Hematopoietic multipotent progenitor cell (in vitro differentiated cells): ENCODE data around the gene CSRNP2. TPM values are rescaled to one million over a fixed set of nuclear protein-coding genes. Genes with fewer than 3 reads are reported as not detected.
"Not testable (repeated sequence)": the region's sequence is repeated elsewhere in the genome, so short reads cannot be mapped to it uniquely, and the experiment has no call there.

Source experiments
- DNase-seq, 3 donors: peaks; one replicate each; pipeline ENCODE4 v3.0.0-alpha.2; 2011 to 2015; ENCODE audit warnings: low read depth in 2 of 3, low spot score in 2 of 3
- total RNA-seq: library from RNA; depleted of rRNA; stranded (reverse); fragments of >200 nt; gene quantifications from one replicate; pipeline ENCODE4 v1.2.3, GENCODE V29; 2012

CSRNP2 gene
- total RNA-seq, 1 donor: 7.3 TPM

GRCh38 chr12:51078346-51078745 is 5.0 kb downstream of the CSRNP2 start:
- not testable (repeated sequence) for DNase-seq

- DNase-seq: no peak
These were observed 5.5 kb downstream of the CSRNP2 start for GRCh38 chr12:51077930-51078329.

GRCh38 chr12:51076236-51076930 is 7.0 kb downstream of the CSRNP2 start:
- DNase-seq: no peak

- DNase-seq: no peak
These were observed 8.0 kb downstream of the CSRNP2 start for GRCh38 chr12:51075390-51075789.

GRCh38 chr12:51071663-51072062 is 11.7 kb downstream of the CSRNP2 start:
- no peak for DNase-seq

GRCh38 chr12:51070004-51070403 is 13.4 kb downstream of the CSRNP2 start:
- no peak for DNase-seq

GRCh38 chr12:51067771-51068170 is 15.6 kb downstream of the CSRNP2 start:
- no peak for DNase-seq

- no peak for DNase-seq
These were observed 16.2 kb downstream of the CSRNP2 start for GRCh38 chr12:51067229-51067628.

GRCh38 chr12:51065530-51065929 is 17.9 kb downstream of the CSRNP2 start:
- no peak for DNase-seq

GRCh38 chr12:51062631-51063397 is 20.6 kb downstream of the CSRNP2 start:
- DNase-seq: no peak

- DNase-seq: no peak
These were observed 24.3 kb downstream of the CSRNP2 start for GRCh38 chr12:51059086-51059485.

- DNase-seq: no peak
These were observed 27.2 kb downstream of the CSRNP2 start for GRCh38 chr12:51056242-51056641.

- DNase-seq: no peak
These were observed 28.3 kb downstream of the CSRNP2 start for GRCh38 chr12:51055060-51055459.

GRCh38 chr12:51051787-51052186 is 31.6 kb downstream of the CSRNP2 start:
- no peak for DNase-seq

GRCh38 chr12:51049525-51049924 is 33.9 kb downstream of the CSRNP2 start:
- DNase-seq: no peak

- DNase-seq: peak in 1 of 3 donors; percentile 14
These were observed 34.6 kb downstream of the CSRNP2 start for GRCh38 chr12:51048661-51049251.

- peak; percentile 86 to 97 (median 97) for DNase-seq
These were observed 35.5 kb downstream of the CSRNP2 start, which contains the start of gene LETMD1 for GRCh38 chr12:51047655-51048540. TSS of gene LETMD1 (plus strand) at chr12:51048327. CDS start at chr12:51048357, 30 bp downstream.

- DNase-seq: no peak
These were observed 47.1 kb downstream of the CSRNP2 start for GRCh38 chr12:51036279-51036678.

- DNase-seq: no peak
These were observed 49.8 kb downstream of the CSRNP2 start for GRCh38 chr12:51033457-51034089.

- DNase-seq: no peak
These were observed 50.3 kb downstream of the CSRNP2 start for GRCh38 chr12:51033048-51033447.
